ENCODE data around the gene CCDC12.

Gene CCDC12

GRCh38 chr3:46885612-46886011 is 90.9 kb downstream of the CCDC12 start:
- H3K27ac ChIP-seq, result no peak overlapping the region
- no peak for DNase-seq (ENCODE audit: low spot score)
- TF ChIP-seq, protein P1, sequence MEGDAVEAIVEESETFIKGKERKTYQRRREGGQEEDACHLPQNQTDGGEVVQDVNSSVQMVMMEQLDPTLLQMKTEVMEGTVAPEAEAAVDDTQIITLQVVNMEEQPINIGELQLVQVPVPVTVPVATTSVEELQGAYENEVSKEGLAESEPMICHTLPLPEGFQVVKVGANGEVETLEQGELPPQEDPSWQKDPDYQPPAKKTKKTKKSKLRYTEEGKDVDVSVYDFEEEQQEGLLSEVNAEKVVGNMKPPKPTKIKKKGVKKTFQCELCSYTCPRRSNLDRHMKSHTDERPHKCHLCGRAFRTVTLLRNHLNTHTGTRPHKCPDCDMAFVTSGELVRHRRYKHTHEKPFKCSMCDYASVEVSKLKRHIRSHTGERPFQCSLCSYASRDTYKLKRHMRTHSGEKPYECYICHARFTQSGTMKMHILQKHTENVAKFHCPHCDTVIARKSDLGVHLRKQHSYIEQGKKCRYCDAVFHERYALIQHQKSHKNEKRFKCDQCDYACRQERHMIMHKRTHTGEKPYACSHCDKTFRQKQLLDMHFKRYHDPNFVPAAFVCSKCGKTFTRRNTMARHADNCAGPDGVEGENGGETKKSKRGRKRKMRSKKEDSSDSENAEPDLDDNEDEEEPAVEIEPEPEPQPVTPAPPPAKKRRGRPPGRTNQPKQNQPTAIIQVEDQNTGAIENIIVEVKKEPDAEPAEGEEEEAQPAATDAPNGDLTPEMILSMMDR (conservative IDR thresholded peaks at IDR 0.05; ENCODE audit: low read depth), result no peak
- ChIA-PET POLR2A (ENCODE audit: low non-redundant PET) (no interaction called here), CTCF (interaction anchor here (0.6 kb wide), 1 partner anchor 70 kb away, joined by 3 read pairs; no protein-coding TSS in a partner anchor)

GRCh38 chr3:46884929-46885328 is 91.6 kb downstream of the CCDC12 start:
- POLR2A ChIA-PET (ENCODE audit: low non-redundant PET), result no interaction called here
- CTCF ChIA-PET, result no interaction called here
- TF ChIP-seq, protein P1 (conservative IDR thresholded peaks at IDR 0.05; ENCODE audit: low read depth), result no peak
- H3K27ac ChIP-seq, result no peak overlapping the region
- no peak for DNase-seq (ENCODE audit: low spot score)

- TF ChIP-seq, protein P1 (conservative IDR thresholded peaks at IDR 0.05; ENCODE audit: low read depth), result no peak
- no peak overlapping the region for H3K27ac ChIP-seq
- ChIA-PET POLR2A (ENCODE audit: low non-redundant PET) (no interaction called here), CTCF (interaction anchor here (0.6 kb wide), 1 partner anchor 36 kb away, joined by 3 read pairs; no protein-coding TSS in a partner anchor)
- DNase-seq (ENCODE audit: low spot score), result no peak
Measured at GRCh38 chr3:46884427-46884826, 92.1 kb downstream of the CCDC12 start.

- CTCF ChIA-PET, result interaction anchor here (0.6 kb wide), 1 partner anchor 35 kb away, joined by 3 read pairs; no protein-coding TSS in a partner anchor
- POLR2A ChIA-PET (ENCODE audit: low non-redundant PET), result no interaction called here
Measured at GRCh38 chr3:46883830-46884185, 92.7 kb downstream of the CCDC12 start.

GRCh38 chr3:46883054-46883829 is 93.3 kb downstream of the CCDC12 start:
- no peak for DNase-seq (ENCODE audit: low spot score)
- H3K27ac ChIP-seq, result no peak overlapping the region
- POLR2A ChIA-PET (ENCODE audit: low non-redundant PET), result no interaction called here
- CTCF ChIA-PET, result interaction anchor here (0.6 to 1.2 kb wide), 2 partner anchors 12 to 60 kb away, joined by 3 read pairs; no protein-coding TSS in a partner anchor
- TF ChIP-seq, protein P1 (conservative IDR thresholded peaks at IDR 0.05; ENCODE audit: low read depth), result no peak

More at GRCh38 chr3:46883830-46884185, 92.7 kb downstream of the CCDC12 start:
- H3K27ac ChIP-seq, result no peak overlapping the region
- no peak for DNase-seq (ENCODE audit: low spot score)
- TF ChIP-seq, protein P1 (conservative IDR thresholded peaks at IDR 0.05; ENCODE audit: low read depth), result no peak

- POLR2A ChIA-PET (ENCODE audit: low non-redundant PET), result no interaction called here
- TF ChIP-seq, protein P1 (conservative IDR thresholded peaks at IDR 0.05; ENCODE audit: low read depth), result no peak
- no peak overlapping the region for H3K27ac ChIP-seq
- CTCF ChIA-PET, result interaction anchor here (0.6 to 1.2 kb wide), 5 partner anchors 12 to 282 kb away, joined by 3 to 4 read pairs (median 3); partner anchors contain the start of gene SETD2
- DNase-seq (ENCODE audit: low spot score), result no peak
Measured at GRCh38 chr3:46882377-46883053, 94.0 kb downstream of the CCDC12 start.

Data from RWPE1 (cell line).